ENCODE measurements around the gene ABCA4. TPM values are rescaled to one million over a fixed set of nuclear protein-coding genes. Genes with fewer than 3 reads are reported as not detected.

The ABCA4 gene
- total RNA-seq, 2 donors from 2014 or later, result under 0.01 TPM

DNA sequence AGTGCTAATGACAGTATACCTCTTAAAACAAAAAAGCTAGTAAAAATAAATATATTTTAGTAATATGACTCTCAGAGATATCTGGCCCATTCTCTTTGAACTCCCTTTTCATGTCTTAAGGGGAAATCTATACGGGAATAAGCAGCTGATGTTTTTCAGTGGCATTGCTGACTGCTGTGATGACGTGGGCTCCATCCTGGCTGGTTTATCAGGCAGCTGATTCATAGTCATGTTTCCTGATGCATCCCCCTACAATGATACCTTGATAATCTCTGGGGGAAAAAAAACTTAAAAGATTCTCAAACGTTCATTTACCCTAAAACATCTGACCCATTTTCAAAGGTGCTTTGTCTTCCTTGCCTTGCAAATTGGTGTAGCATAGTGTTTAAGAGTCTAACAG, 53.8 kb downstream of the ABCA4 start:
- H3K27ac ChIP-seq, result peak overlapping the region in 2 of 4 donors; percentile 91 to 93
- ATAC-seq, result no peak
- DNase-seq, result no peak
- no peak overlapping the region for H3K4me3 ChIP-seq
- H3K36me3 ChIP-seq (replicated peaks in 1 of 2; ENCODE audit: insufficient read depth in 1 of 2, low read depth in 2 of 2), result no peaks in the 10 kb centered on the region
- H3K27me3 ChIP-seq, result no peaks in the 10 kb centered on the region
- H3K4me1 ChIP-seq, result peaks cover 49% of the 10 kb centered on the region
- intact Hi-C loops (cut with DNase I), result no loop called here
- no peaks in the 10 kb centered on the region for H3K9me3 ChIP-seq
- 64 to 76% methylated on average over 3 of the region's 3 CpGs for WGBS, 2 donors
- no peak for TF ChIP-seq POLR2A (IDR thresholded peaks at IDR 0.05)
- TF ChIP-seq CTCF (IDR thresholded peaks at IDR 0.05), result no peak

DNA sequence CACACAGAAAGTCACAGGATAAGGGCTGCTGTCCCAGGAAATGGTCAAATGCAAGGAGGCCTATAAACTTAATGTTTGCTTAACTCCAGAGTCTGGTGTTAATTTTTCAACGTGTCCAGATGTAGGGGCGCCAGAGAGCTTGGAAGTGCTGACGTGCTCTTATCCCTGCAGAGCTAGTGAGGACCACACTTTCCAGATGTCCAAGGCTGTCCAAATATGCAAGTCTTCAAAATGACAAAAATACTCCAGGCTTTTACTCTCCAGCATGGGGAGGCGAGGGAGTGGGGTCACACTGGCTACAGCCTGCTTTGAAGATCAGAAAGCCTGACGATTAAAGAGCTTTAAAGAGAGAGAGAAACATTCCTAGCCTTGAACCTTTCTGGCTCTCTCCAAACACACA, 57.6 kb downstream of the ABCA4 start:
- Histone ChIP-seq H3K36me3 (replicated peaks in 1 of 2; ENCODE audit: insufficient read depth in 1 of 2, low read depth in 2 of 2) (no peaks in the 10 kb centered on the region), H3K27me3 (no peaks in the 10 kb centered on the region), H3K27ac (no peak overlapping the region), H3K4me3 (no peak overlapping the region), H3K9me3 (no peaks in the 10 kb centered on the region), H3K4me1 (peaks cover 17% of the 10 kb centered on the region)
- ATAC-seq (peak; percentile 36), DNase-seq (peak; percentile 48 to 69 (median 63))
- intact Hi-C loops (cut with DNase I), result no loop called here
- WGBS, 2 donors, result 20 to 28% methylated on average over 5 of the region's 5 CpGs
- TF ChIP-seq POLR2A (IDR thresholded peaks at IDR 0.05) (no peak), CTCF (IDR thresholded peaks at IDR 0.05) (peak; percentile 7 to 58 (median 44))

- TF ChIP-seq POLR2A (IDR thresholded peaks at IDR 0.05) (no peak), CTCF (IDR thresholded peaks at IDR 0.05) (peak; percentile 77 to 98 (median 89))
- Histone ChIP-seq H3K36me3 (replicated peaks in 1 of 2; ENCODE audit: insufficient read depth in 1 of 2, low read depth in 2 of 2) (no peaks in the 10 kb centered on the region), H3K27me3 (no peaks in the 10 kb centered on the region), H3K4me1 (peaks cover 7% of the 10 kb centered on the region), H3K9me3 (no peaks in the 10 kb centered on the region), H3K4me3 (no peak overlapping the region), H3K27ac (no peak overlapping the region)
- intact Hi-C loops (cut with DNase I), result no loop called here
- DNase-seq (peak; percentile 79 to 85 (median 80)), ATAC-seq (peak; percentile 94)
- 9 to 13% methylated on average over 5 of the region's 5 CpGs for WGBS, 2 donors
These were observed 59.2 kb downstream of the ABCA4 start for GRCh38 chr1:94061513-94062443.

GRCh38 chr1:94060720-94061119, 60.2 kb downstream of the ABCA4 start:
- Histone ChIP-seq H3K36me3 (replicated peaks in 1 of 2; ENCODE audit: insufficient read depth in 1 of 2, low read depth in 2 of 2) (no peaks in the 10 kb centered on the region), H3K9me3 (no peaks in the 10 kb centered on the region), H3K27me3 (no peaks in the 10 kb centered on the region), H3K4me1 (peaks cover 7% of the 10 kb centered on the region), H3K27ac (no peak overlapping the region), H3K4me3 (no peak overlapping the region)
- no peak for ATAC-seq
- TF ChIP-seq POLR2A (IDR thresholded peaks at IDR 0.05) (no peak), CTCF (IDR thresholded peaks at IDR 0.05) (no peak)
- intact Hi-C loops (cut with DNase I), result no loop called here
- no peak for DNase-seq
- 36 to 38% methylated on average over 2 of the region's 2 CpGs for WGBS, 2 donors
